EH (cell line): Measurements from ENCODE around the gene SRGAP3.
"Not testable (repeated sequence)": the region's sequence is repeated elsewhere in the genome, so short reads cannot be mapped to it uniquely, and the experiment has no call there.

ENCODE experiments used
- DNase-seq: peaks from one replicate; pipeline ENCODE4 v3.0.0-alpha.2; 2015; ENCODE audit warnings: low read depth

The SRGAP3 gene

GRCh38 chr3:9111417-9111816 lies 138.0 kb downstream of the SRGAP3 start:
- no peak for DNase-seq

GRCh38 chr3:9110802-9111201 lies 138.6 kb downstream of the SRGAP3 start:
- DNase-seq: peak; percentile 14

GRCh38 chr3:9110316-9110715 lies 139.1 kb downstream of the SRGAP3 start:
- no peak for DNase-seq

GRCh38 chr3:9109568-9109914 lies 139.9 kb downstream of the SRGAP3 start:
- no peak for DNase-seq

- no peak for DNase-seq
These were observed 140.4 kb downstream of the SRGAP3 start for GRCh38 chr3:9108876-9109567.

GRCh38 chr3:9107738-9108137 lies 141.7 kb downstream of the SRGAP3 start:
- DNase-seq: no peak

- no peak for DNase-seq
These were observed 144.0 kb downstream of the SRGAP3 start for GRCh38 chr3:9105421-9105820.

GRCh38 chr3:9104121-9104520 lies 145.3 kb downstream of the SRGAP3 start:
- no peak for DNase-seq

GRCh38 chr3:9102240-9102981 lies 147.0 kb downstream of the SRGAP3 start:
- DNase-seq: no peak

GRCh38 chr3:9101286-9101685 lies 148.2 kb downstream of the SRGAP3 start:
- DNase-seq: peak; percentile 53

GRCh38 chr3:9100513-9100894 lies 148.9 kb downstream of the SRGAP3 start:
- no peak for DNase-seq

- DNase-seq: no peak
These were observed 149.5 kb downstream of the SRGAP3 start for GRCh38 chr3:9099702-9100512.

- DNase-seq: no peak
These were observed 150.4 kb downstream of the SRGAP3 start for GRCh38 chr3:9098716-9099675.

GRCh38 chr3:9097495-9097894 lies 152.0 kb downstream of the SRGAP3 start:
- no peak for DNase-seq

GRCh38 chr3:9091486-9092235 lies 157.8 kb downstream of the SRGAP3 start:
- DNase-seq: no peak

GRCh38 chr3:9088441-9089353 lies 160.7 kb downstream of the SRGAP3 start:
- DNase-seq: no peak

- no peak for DNase-seq
These were observed 161.5 kb downstream of the SRGAP3 start for GRCh38 chr3:9087831-9088413.

- DNase-seq: not testable (repeated sequence)
These were observed 164.0 kb downstream of the SRGAP3 start for GRCh38 chr3:9085428-9085827.

- DNase-seq: no peak
These were observed 168.1 kb downstream of the SRGAP3 start for GRCh38 chr3:9081184-9081818.
